Trophoblast cell (in vitro differentiated cells and primary cell): Measurements from ENCODE around the gene NR5A1.
A peak's percentile ranks its signal among the peaks of the same experiment; 100 is the strongest.

Source experiments
- DNase-seq, 2 donors: peaks; one replicate each; pipeline ENCODE4 v3.0.0-alpha.2; 2016
- H2AFZ ChIP-seq: 2 replicates; pipeline ENCODE4 v1.6.1; 2013; ENCODE audit warnings: low read length, moderate library complexity, mild to moderate bottlenecking; ENCODE audit not compliant: insufficient read depth, poor library complexity
- H2AK5ac ChIP-seq: 2 replicates; pipeline ENCODE4 v1.6.1; 2013; ENCODE audit warnings: mild to moderate bottlenecking, low read length
- H2BK120ac ChIP-seq: 2 replicates; pipeline ENCODE4 v1.6.1; 2013; ENCODE audit warnings: low read length, mild to moderate bottlenecking, moderate library complexity; ENCODE audit not compliant: insufficient read depth, poor library complexity
- H2BK12ac ChIP-seq: 2 replicates; pipeline ENCODE4 v1.6.1; 2013; ENCODE audit warnings: mild to moderate bottlenecking, low read length, moderate library complexity
- H2BK5ac ChIP-seq: 2 replicates; pipeline ENCODE4 v1.6.1; 2013; ENCODE audit warnings: low read length, low read depth, moderate library complexity, mild to moderate bottlenecking; ENCODE audit not compliant: poor library complexity
- H3K14ac ChIP-seq: 2 replicates; pipeline ENCODE4 v1.6.1; 2013; ENCODE audit warnings: mild to moderate bottlenecking, low read length
- H3K18ac ChIP-seq: 2 replicates; pipeline ENCODE4 v1.6.1; 2013; ENCODE audit warnings: mild to moderate bottlenecking, low read length
- H3K23ac ChIP-seq: 2 replicates; pipeline ENCODE4 v1.6.1; 2013; ENCODE audit warnings: low read length
- H3K27ac ChIP-seq: 2 replicates; pipeline ENCODE4 v1.5.1; 2013; ENCODE audit warnings: low read depth, mild to moderate bottlenecking, inconsistent platforms, low read length, moderate library complexity
- H3K27me3 ChIP-seq: 2 replicates; pipeline ENCODE4 v1.6.1; 2013; ENCODE audit warnings: inconsistent platforms, mild to moderate bottlenecking, low read length, moderate library complexity; ENCODE audit not compliant: insufficient read depth
- H3K36me3 ChIP-seq, 2 experiments: 1 replicate in 1 of 2; 2 replicates in 1 of 2; pipeline ENCODE4 v1.6.1; 2013; ENCODE audit warnings: low read length in 2 of 2, mild to moderate bottlenecking in 2 of 2, moderate library complexity in 1 of 2; ENCODE audit not compliant: insufficient read depth in 2 of 2, control insufficient read depth in 1 of 2
- H3K4ac ChIP-seq: 2 replicates; pipeline ENCODE4 v1.6.1; 2013; ENCODE audit warnings: low read depth, mild to moderate bottlenecking, low read length, moderate library complexity
- H3K4me1 ChIP-seq, 2 experiments: 1 replicate in 1 of 2; 2 replicates in 1 of 2; pipeline ENCODE4 v1.6.1; 2013; ENCODE audit warnings: low read length in 2 of 2, mild to moderate bottlenecking in 2 of 2, moderate library complexity in 1 of 2; ENCODE audit not compliant: insufficient read depth in 2 of 2, control insufficient read depth in 1 of 2
- H3K4me2 ChIP-seq: 2 replicates; pipeline ENCODE4 v1.6.1; 2013; ENCODE audit warnings: inconsistent platforms, mild to moderate bottlenecking, low read length, moderate library complexity
- H3K4me3 ChIP-seq: 2 replicates; pipeline ENCODE4 v1.5.1; 2013; ENCODE audit warnings: mild to moderate bottlenecking, low read depth, low read length, inconsistent platforms
- H3K79me1 ChIP-seq: one replicate; pipeline ENCODE4 v1.6.1; 2013; ENCODE audit warnings: low read length
- H3K79me2 ChIP-seq: 2 replicates; pipeline ENCODE4 v1.6.1; 2013; ENCODE audit warnings: low read length, mild to moderate bottlenecking; ENCODE audit not compliant: control insufficient read depth, insufficient read depth, poor library complexity
- H3K9ac ChIP-seq: 2 replicates; pipeline ENCODE4 v1.6.1; 2013; ENCODE audit warnings: mild to moderate bottlenecking, low read length
- H3K9me3 ChIP-seq: 2 replicates; pipeline ENCODE4 v1.6.1; 2013; ENCODE audit warnings: low read depth, mild to moderate bottlenecking, control low read depth, inconsistent platforms, low read length; ENCODE audit not compliant: insufficient read depth
- H4K12ac ChIP-seq: 2 replicates; pipeline ENCODE4 v1.6.1; 2013; ENCODE audit warnings: low read depth, mild to moderate bottlenecking, low read length, moderate library complexity
- H4K8ac ChIP-seq: 2 replicates; pipeline ENCODE4 v1.6.1; 2013; ENCODE audit warnings: low read depth, mild to moderate bottlenecking, low read length, moderate library complexity
- H4K91ac ChIP-seq: one replicate; pipeline ENCODE4 v1.6.1; 2013; ENCODE audit warnings: low read depth, mild to moderate bottlenecking, low read length, moderate library complexity
- WGBS: extraction: QIAGEN DNeasy Blood & Tissue Kit; methylation state at CpG from one replicate; pipeline ENCODE4 v1.1.7; 2013; ENCODE audit warnings: missing lambda C conversion rate; ENCODE audit not compliant: insufficient read length, insufficient coverage; ENCODE audit errors: extremely low coverage; 5-methylcytosine and 5-hydroxymethylcytosine counted together

NR5A1 gene

GRCh38 chr9:124504530-124505005 lies 2.6 kb downstream of the NR5A1 start:
- no peak overlapping the region for H3K23ac ChIP-seq
- DNase-seq, result no peak
- no peak overlapping the region for H3K18ac ChIP-seq
- H2BK5ac ChIP-seq, result no peak overlapping the region
- H3K9ac ChIP-seq, result no peak overlapping the region
- no peak overlapping the region for H3K27ac ChIP-seq
- peak overlapping the region; percentile 62 for H3K4me2 ChIP-seq
- peaks cover 5% of the 10 kb centered on the region for H3K9me3 ChIP-seq
- peak overlapping the region; percentile 9 for H3K4me3 ChIP-seq
- H3K79me1 ChIP-seq, result no peaks in the 10 kb centered on the region
- H3K14ac ChIP-seq, result no peak overlapping the region
- H3K27me3 ChIP-seq, result peaks cover 37% of the 10 kb centered on the region
- H3K4ac ChIP-seq, result no peak overlapping the region
- no peak overlapping the region for H4K91ac ChIP-seq
- H3K79me2 ChIP-seq, result no peaks in the 10 kb centered on the region
- no peak overlapping the region for H2BK12ac ChIP-seq
- no peak overlapping the region for H4K12ac ChIP-seq
- peaks cover 3 to 6% of the 10 kb centered on the region in 2 experiments for H3K4me1 ChIP-seq
- H3K36me3 ChIP-seq, result no peaks in the 10 kb centered on the region
- H4K8ac ChIP-seq, result no peak overlapping the region
- no peak overlapping the region for H2BK120ac ChIP-seq
- H2AK5ac ChIP-seq, result no peak overlapping the region
- WGBS, result no CpG with 5 or more reads among the region's 81 CpGs
- no peak overlapping the region for H2AFZ ChIP-seq

- peaks cover 37% of the 10 kb centered on the region for H3K27me3 ChIP-seq
- H3K18ac ChIP-seq, result no peak overlapping the region
- H3K4ac ChIP-seq, result no peak overlapping the region
- WGBS, result no CpG with 5 or more reads among the region's 76 CpGs
- H3K4me3 ChIP-seq, result no peak overlapping the region
- peaks cover 3 to 6% of the 10 kb centered on the region in 2 experiments for H3K4me1 ChIP-seq
- no peak overlapping the region for H2AK5ac ChIP-seq
- H4K12ac ChIP-seq, result no peak overlapping the region
- H2BK12ac ChIP-seq, result peak overlapping the region; percentile 41
- H3K79me2 ChIP-seq, result no peaks in the 10 kb centered on the region
- peak overlapping the region; percentile 62 for H3K4me2 ChIP-seq
- H3K14ac ChIP-seq, result no peak overlapping the region
- H2BK120ac ChIP-seq, result no peak overlapping the region
- peaks cover 5% of the 10 kb centered on the region for H3K9me3 ChIP-seq
- H4K8ac ChIP-seq, result peak overlapping the region; percentile 8
- H2BK5ac ChIP-seq, result no peak overlapping the region
- no peak overlapping the region for H3K9ac ChIP-seq
- no peaks in the 10 kb centered on the region for H3K36me3 ChIP-seq
- H4K91ac ChIP-seq, result no peak overlapping the region
- no peaks in the 10 kb centered on the region for H3K79me1 ChIP-seq
- H3K23ac ChIP-seq, result no peak overlapping the region
- no peak overlapping the region for H3K27ac ChIP-seq
- no peak overlapping the region for H2AFZ ChIP-seq
- no peak for DNase-seq
These were observed 3.3 kb downstream of the NR5A1 start for GRCh38 chr9:124503713-124504529.

GRCh38 chr9:124502711-124503702 lies 4.2 kb downstream of the NR5A1 start:
- Histone ChIP-seq H3K23ac (no peak overlapping the region), H2AK5ac (no peak overlapping the region), H3K79me2 (no peaks in the 10 kb centered on the region), H4K12ac (no peak overlapping the region), H3K9me3 (peaks cover 5% of the 10 kb centered on the region), H2AFZ (no peak overlapping the region), H3K27me3 (peaks cover 37% of the 10 kb centered on the region), H3K4me3 (no peak overlapping the region), H3K4me1 (peaks cover 3 to 6% of the 10 kb centered on the region in 2 experiments), H2BK120ac (no peak overlapping the region), H3K9ac (no peak overlapping the region), H4K91ac (no peak overlapping the region), H3K4me2 (no peak overlapping the region), H2BK5ac (no peak overlapping the region), H3K79me1 (no peaks in the 10 kb centered on the region), H3K18ac (no peak overlapping the region), H2BK12ac (no peak overlapping the region), H3K36me3 (no peaks in the 10 kb centered on the region), H3K14ac (no peak overlapping the region), H4K8ac (no peak overlapping the region), H3K4ac (no peak overlapping the region), H3K27ac (no peak overlapping the region)
- no peak for DNase-seq
- no CpG with 5 or more reads among the region's 96 CpGs for WGBS

GRCh38 chr9:124501771-124502320 lies 5.4 kb downstream of the NR5A1 start:
- no CpG with 5 or more reads among the region's 11 CpGs for WGBS
- H3K4me3 ChIP-seq, result no peak overlapping the region
- no peak overlapping the region for H3K23ac ChIP-seq
- H3K14ac ChIP-seq, result no peak overlapping the region
- H2BK12ac ChIP-seq, result no peak overlapping the region
- H4K91ac ChIP-seq, result no peak overlapping the region
- H4K12ac ChIP-seq, result no peak overlapping the region
- H3K4me1 ChIP-seq, result peaks cover 3 to 6% of the 10 kb centered on the region in 2 experiments
- no peaks in the 10 kb centered on the region for H3K79me2 ChIP-seq
- no peaks in the 10 kb centered on the region for H3K36me3 ChIP-seq
- no peak overlapping the region for H2BK5ac ChIP-seq
- no peak for DNase-seq
- H3K4ac ChIP-seq, result no peak overlapping the region
- H3K18ac ChIP-seq, result no peak overlapping the region
- no peak overlapping the region for H3K4me2 ChIP-seq
- H2AFZ ChIP-seq, result no peak overlapping the region
- no peak overlapping the region for H2BK120ac ChIP-seq
- H3K9ac ChIP-seq, result no peak overlapping the region
- H3K27ac ChIP-seq, result no peak overlapping the region
- H4K8ac ChIP-seq, result no peak overlapping the region
- H3K9me3 ChIP-seq, result peaks cover 5% of the 10 kb centered on the region
- no peaks in the 10 kb centered on the region for H3K79me1 ChIP-seq
- H2AK5ac ChIP-seq, result no peak overlapping the region
- H3K27me3 ChIP-seq, result peaks cover 37% of the 10 kb centered on the region
